GM20000 (cell line): Measurements from ENCODE around the gene ACE.
"Not testable (repeated sequence)": the region's sequence is repeated elsewhere in the genome, so short reads cannot be mapped to it uniquely, and the experiment has no call there.

Source experiments
- DNase-seq: peaks from one replicate; pipeline ENCODE4 v3.0.0; 2012; ENCODE audit warnings: low spot score
- TF ChIP-seq, protein P1 (sequence below): IDR thresholded peaks from 2 replicates; pipeline ENCODE4 v1.5.1; 2012; ENCODE audit warnings: mild to moderate bottlenecking, control low read depth; ENCODE audit errors: extremely low read depth, missing control alignments

Gene ACE

GRCh38 chr17:63451150-63451549 lies 25.7 kb upstream of the ACE start:
- TF ChIP-seq, protein P1, sequence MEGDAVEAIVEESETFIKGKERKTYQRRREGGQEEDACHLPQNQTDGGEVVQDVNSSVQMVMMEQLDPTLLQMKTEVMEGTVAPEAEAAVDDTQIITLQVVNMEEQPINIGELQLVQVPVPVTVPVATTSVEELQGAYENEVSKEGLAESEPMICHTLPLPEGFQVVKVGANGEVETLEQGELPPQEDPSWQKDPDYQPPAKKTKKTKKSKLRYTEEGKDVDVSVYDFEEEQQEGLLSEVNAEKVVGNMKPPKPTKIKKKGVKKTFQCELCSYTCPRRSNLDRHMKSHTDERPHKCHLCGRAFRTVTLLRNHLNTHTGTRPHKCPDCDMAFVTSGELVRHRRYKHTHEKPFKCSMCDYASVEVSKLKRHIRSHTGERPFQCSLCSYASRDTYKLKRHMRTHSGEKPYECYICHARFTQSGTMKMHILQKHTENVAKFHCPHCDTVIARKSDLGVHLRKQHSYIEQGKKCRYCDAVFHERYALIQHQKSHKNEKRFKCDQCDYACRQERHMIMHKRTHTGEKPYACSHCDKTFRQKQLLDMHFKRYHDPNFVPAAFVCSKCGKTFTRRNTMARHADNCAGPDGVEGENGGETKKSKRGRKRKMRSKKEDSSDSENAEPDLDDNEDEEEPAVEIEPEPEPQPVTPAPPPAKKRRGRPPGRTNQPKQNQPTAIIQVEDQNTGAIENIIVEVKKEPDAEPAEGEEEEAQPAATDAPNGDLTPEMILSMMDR: no peak
- no peak for DNase-seq

- TF ChIP-seq, protein P1: no peak
- no peak for DNase-seq
Observed at GRCh38 chr17:63452046-63452961, 24.6 kb upstream of the ACE start.

- TF ChIP-seq, protein P1: no peak
- DNase-seq: no peak
Observed at GRCh38 chr17:63452962-63453551, 23.8 kb upstream of the ACE start.

DNA sequence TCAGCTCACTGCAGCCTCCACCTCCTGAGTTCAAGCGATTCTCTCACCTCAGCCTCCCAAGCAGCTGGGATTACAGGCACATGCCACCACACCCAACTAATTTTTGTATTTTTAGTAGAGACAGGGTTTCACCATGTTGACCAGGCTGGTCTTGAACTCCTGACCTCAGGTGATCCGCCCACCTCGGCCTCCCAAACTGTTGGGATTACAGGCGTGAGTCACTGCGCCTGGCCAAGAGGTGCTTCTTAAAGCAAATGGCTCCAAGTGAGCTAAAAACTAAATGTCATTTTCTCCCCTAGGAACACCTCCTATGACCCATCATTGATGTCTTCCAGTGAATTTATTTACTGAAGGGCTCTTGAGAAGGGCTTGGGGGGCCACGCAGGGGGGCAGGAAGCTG lies 22.5 kb upstream of the ACE start:
- DNase-seq: not testable (repeated sequence)

GRCh38 chr17:63454915-63455314 lies 21.9 kb upstream of the ACE start:
- DNase-seq: no peak
- TF ChIP-seq, protein P1: no peak

DNA sequence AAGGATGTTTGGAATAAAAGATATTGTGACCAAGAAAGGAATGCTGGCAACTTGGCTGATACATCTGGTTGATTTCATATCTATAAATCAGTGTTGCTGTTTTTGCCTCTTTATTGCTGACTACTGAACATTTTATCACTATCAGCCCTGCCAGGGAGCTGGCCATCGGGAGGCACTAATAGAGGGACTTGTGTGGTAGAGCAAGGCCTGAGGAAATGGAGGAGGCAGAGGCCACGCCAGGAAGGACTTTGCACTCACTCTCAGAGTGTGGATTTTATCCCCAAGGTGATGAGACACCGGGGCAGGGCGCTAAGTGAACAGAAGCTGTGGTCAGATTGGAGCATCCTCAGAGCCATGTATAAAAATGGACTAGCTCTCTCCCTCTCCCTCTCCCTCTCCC lies 21.4 kb upstream of the ACE start:
- DNase-seq: no peak
- TF ChIP-seq, protein P1: no peak

DNA sequence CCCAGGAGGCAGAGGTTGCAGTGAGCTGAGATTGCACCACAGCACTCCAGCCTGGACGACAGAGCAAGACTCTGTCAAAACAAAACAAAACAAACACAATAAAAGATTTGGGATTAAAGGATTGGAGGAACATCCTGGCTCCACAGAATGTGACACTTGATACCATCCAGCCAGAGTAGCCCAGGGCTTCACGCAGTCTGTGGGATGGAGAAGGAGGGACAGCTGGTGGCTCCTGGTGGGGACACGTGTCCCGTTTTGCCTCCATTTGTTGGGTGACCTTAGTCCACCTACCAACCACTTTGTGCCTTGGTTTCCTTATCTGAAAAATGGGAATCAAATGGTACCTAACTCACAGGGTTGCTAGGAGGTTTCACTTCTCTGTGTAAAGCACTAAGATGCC lies 18.4 kb upstream of the ACE start:
- no peak for DNase-seq
- TF ChIP-seq, protein P1: no peak
